DLD1 (cell line): ENCODE measurements around the gene EXD2.
"Not testable (repeated sequence)": the region's sequence is repeated elsewhere in the genome, so short reads cannot be mapped to it uniquely, and the experiment has no call there.

ENCODE experiments used
- in situ Hi-C: cut with HindIII; loops from 2 replicates; pipeline ENCODE4 v1.10.0; 2017; ENCODE audit warnings: low sequenced_read_pairs

Gene EXD2

GRCh38 chr14:69275331-69275730 lies 84.0 kb downstream of the EXD2 start:
- in situ Hi-C loops = no loop called here

GRCh38 chr14:69277356-69277755 lies 86.1 kb downstream of the EXD2 start:
- in situ Hi-C loops = not testable (repeated sequence)

DNA sequence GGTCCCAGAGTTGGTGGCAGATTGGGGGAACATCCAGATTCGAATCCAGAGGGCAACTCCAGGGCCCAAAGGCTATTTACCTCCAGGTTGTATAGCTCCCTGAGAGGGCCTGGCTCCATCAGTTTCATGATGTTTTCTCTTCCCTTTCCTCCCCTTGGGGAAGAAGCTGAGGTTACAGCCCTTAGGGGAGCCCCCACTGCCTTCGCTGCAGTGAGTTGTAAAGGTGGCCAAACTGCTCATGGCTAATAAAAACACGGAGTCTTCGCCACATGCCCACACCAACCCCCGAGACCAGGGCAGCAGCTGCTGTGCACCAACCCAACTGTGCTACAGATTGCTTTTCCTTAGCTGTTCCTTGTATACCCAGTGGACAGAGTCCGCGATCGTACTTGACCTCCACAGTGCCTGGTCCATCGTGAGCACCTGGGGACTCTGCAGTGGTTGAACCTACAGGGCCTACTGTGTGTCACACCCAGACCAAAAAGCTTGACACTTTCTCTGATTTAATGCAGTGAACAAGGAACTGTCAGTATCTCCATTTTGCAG lies 89.5 kb downstream of the EXD2 start:
- in situ Hi-C loops = no loop called here

DNA sequence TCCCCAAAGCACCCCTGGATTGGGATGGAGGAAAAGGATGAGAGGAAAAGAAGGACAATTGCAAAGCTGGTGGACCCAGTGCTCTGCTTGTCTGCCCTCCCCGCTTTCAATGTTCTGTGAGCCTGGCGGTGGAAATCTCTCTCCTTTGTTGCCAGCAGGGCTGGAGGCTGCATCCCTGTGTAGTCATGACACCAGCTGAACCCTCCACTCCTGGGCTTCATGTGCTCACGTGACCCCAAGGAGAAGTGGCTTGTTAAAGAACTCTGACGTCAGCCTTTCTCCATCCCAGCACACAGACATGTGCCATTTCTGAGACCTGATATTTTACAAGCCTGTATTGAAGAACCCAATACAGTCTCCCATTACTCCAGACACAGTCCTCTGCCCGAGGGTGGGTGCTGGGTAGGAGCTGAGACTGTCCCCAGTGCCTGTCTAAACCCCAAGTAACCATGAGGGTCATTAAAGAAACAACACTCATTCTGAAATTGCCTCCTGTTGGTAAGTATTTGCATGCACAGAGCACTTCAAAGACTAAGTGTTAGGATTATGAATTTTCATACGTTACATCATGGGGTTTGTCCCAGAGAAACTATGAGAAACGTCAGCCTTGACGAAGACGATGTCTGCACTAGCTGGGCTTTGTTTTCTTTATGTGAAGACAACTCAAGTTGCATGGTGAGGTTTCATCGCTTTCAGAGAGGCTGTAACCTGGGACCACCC lies 90.3 kb downstream of the EXD2 start:
- in situ Hi-C loops = no loop called here

- in situ Hi-C loops = no loop called here
Measured at GRCh38 chr14:69282448-69282847, 91.2 kb downstream of the EXD2 start.

- in situ Hi-C loops = no loop called here
Measured at GRCh38 chr14:69284170-69284569, 92.9 kb downstream of the EXD2 start.

- in situ Hi-C loops = no loop called here
Measured at GRCh38 chr14:69285661-69286255, 94.5 kb downstream of the EXD2 start.

GRCh38 chr14:69287098-69288010 lies 96.1 kb downstream of the EXD2 start:
- in situ Hi-C loops = no loop called here

DNA sequence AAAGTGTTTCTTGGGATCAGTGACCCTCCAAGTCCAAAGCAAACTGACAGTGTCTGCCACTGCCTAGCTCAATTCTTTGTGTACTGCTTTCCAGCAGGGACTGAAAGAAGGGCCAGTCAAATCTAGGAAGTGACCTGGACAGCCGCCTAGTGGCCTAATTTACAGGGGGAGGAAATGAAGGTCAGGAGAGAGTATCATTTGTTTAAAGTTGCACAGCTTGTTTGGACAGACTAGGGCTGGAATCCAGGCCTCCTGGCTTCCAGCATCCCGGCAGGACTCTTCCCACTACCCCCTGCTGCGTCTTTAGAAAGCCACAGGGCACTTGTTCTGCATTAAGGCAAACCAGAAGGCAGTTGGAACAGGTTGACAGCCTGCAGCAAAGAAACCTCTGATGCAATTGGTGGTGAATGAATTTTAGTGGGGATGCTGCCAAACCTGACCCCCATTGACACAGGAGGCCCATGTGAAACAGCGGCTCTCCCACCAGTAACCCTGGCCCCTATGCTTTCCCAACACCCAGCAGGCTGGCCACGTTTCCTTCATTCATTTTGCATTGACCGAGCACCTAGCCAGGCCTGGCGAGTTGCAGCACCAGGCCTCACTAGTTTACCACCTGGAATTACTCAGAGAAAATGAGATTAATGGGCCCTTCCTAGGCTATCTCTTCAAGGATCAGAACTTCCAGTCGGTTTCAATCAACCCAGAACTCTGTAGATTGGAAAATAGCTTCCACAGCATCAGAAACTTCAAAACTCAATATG lies 96.9 kb downstream of the EXD2 start:
- in situ Hi-C loops = no loop called here

GRCh38 chr14:69288956-69289705 lies 97.8 kb downstream of the EXD2 start:
- in situ Hi-C loops = no loop called here

DNA sequence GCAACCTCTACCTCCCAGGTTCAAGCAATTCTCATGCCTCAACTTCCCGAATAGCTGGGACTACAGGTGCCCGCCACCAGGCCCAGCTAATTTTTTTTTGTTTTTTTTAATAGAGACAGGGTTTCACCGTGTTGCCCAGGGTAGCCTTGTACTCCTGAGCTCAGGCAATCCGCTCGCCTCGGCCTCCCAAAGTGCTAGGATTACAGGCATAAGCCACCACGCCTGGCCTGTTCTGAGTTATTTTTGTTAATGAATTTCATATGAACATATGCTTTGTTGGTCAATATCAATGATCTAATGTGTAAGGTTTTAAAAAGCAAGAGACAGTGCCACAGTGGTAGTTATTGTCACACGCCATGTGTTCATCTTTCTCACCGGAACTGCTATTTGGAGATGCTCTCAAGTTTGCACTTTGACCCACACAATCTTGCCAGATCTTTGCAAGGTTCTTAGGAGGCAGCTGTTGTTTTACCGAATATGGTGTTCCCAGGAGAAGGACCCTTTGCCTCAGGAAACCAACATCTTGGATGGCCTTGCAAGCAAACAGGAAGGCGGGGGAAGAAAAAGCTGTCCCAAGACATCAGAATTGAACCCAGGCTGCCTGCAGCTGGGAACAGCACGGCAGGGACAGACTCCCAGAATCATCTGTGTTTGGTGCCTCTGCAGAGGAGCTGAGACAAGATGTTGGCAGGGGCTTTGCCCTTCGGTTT lies 98.7 kb downstream of the EXD2 start:
- in situ Hi-C loops = no loop called here

- in situ Hi-C loops = not testable (repeated sequence)
Measured at GRCh38 chr14:69290881-69291280, 99.6 kb downstream of the EXD2 start.

- in situ Hi-C loops = no loop called here
Measured at GRCh38 chr14:69291396-69291795, 100.1 kb downstream of the EXD2 start.

- in situ Hi-C loops = no loop called here
Measured at GRCh38 chr14:69291891-69292561, 100.7 kb downstream of the EXD2 start.
